DND-41 (cell line): Measurements from ENCODE around the gene CLDN2.

ENCODE experiments used
- ATAC-seq: fragments of 200-7000 bp; cut with Tn5 transposase; 3 replicates; pipeline ENCODE4 v1.9.1; 2021; ENCODE audit warnings: low read depth; ENCODE audit not compliant: insufficient read depth
- DNase-seq: peaks from one replicate; pipeline ENCODE4 v3.0.0-alpha.2; 2020
- H2AFZ ChIP-seq: 2 replicates; pipeline ENCODE4 v1.6.0; 2012; ENCODE audit warnings: low read depth, low read length
- H3K27ac ChIP-seq: 2 replicates; pipeline ENCODE4 v1.5.1; 2012; ENCODE audit warnings: low read length, inconsistent platforms
- H3K27me3 ChIP-seq: fragments of 200-600 bp; sonication (generic); 2 replicates; pipeline ENCODE4 v1.6.0; 2012; ENCODE audit warnings: low read length, mild to moderate bottlenecking, inconsistent platforms; ENCODE audit not compliant: insufficient read depth, poor library complexity
- H3K36me3 ChIP-seq: 2 replicates; pipeline ENCODE4 v1.5.1; 2012; ENCODE audit warnings: low read length, inconsistent platforms; ENCODE audit not compliant: insufficient read depth
- H3K4me1 ChIP-seq: 2 replicates; pipeline ENCODE4 v1.5.1; 2012; ENCODE audit warnings: mild to moderate bottlenecking, low read length; ENCODE audit not compliant: insufficient read depth
- H3K4me2 ChIP-seq: 2 replicates; pipeline ENCODE4 v1.6.0; 2012; ENCODE audit warnings: mild to moderate bottlenecking, moderate library complexity, low read length, inconsistent platforms; ENCODE audit not compliant: insufficient read depth
- H3K4me3 ChIP-seq, 2 experiments: fragments of 200-600 bp in 1 of 2; shearing (Covaris generic) in 1 of 2; 2 replicates each; pipeline ENCODE4 v1.5.1; 2012 to 2016; ENCODE audit warnings: inconsistent platforms in 2 of 2, low read length in 2 of 2, mild to moderate bottlenecking in 2 of 2, low read depth in 1 of 2, moderate library complexity in 1 of 2
- H3K79me2 ChIP-seq: 2 replicates; pipeline ENCODE4 v1.6.0; 2012; ENCODE audit warnings: low read length, inconsistent platforms; ENCODE audit not compliant: insufficient read depth
- H3K9ac ChIP-seq: 2 replicates; pipeline ENCODE4 v1.6.0; 2012; ENCODE audit warnings: low read depth, mild to moderate bottlenecking, inconsistent platforms, low read length, moderate library complexity
- H3K9me3 ChIP-seq: 2 replicates; pipeline ENCODE4 v1.5.1; 2012; ENCODE audit warnings: low read length, moderate library complexity, mild to moderate bottlenecking, inconsistent platforms; ENCODE audit not compliant: insufficient read depth, severe bottlenecking
- H4K20me1 ChIP-seq: 2 replicates; pipeline ENCODE4 v1.6.0; 2012; ENCODE audit warnings: low read length; ENCODE audit not compliant: insufficient read depth
- EZH2 ChIP-seq: IDR thresholded peaks from 3 replicates; pipeline ENCODE4 v1.6.1; 2012; ENCODE audit warnings: borderline replicate concordance, low read depth, mild to moderate bottlenecking, moderate library complexity, low read length, inconsistent platforms; ENCODE audit not compliant: severe bottlenecking
- TF ChIP-seq, protein P1 (sequence below): IDR thresholded peaks from 2 replicates; pipeline ENCODE4 v1.5.1; 2012; ENCODE audit warnings: borderline replicate concordance, low read length, moderate library complexity, mild to moderate bottlenecking; ENCODE audit not compliant: poor library complexity, severe bottlenecking; ENCODE audit errors: extremely low read depth

The CLDN2 gene

DNA sequence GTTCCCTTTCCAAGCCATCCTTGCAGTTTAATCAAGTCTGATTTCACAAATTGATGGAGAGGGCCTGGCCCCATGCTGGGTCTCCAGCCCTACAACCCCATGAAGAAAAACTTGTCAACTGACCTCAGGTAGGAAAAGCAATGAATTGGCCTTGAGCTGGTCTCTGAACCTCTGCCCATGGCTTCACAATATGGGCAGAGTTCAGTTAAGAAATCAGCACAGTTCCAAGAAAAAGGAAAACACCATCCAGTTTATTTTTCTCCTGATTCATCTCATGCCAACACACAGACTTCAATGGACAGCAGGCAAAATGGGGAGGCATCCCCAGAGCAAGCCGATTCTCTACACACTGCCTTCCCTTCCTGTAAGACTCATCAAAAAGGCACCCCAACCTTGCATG, 20.4 kb upstream of the CLDN2 start:
- Histone ChIP-seq H3K9ac (no peak overlapping the region), H3K36me3 (no peaks in the 10 kb centered on the region), H3K9me3 (no peaks in the 10 kb centered on the region), H3K4me1 (no peaks in the 10 kb centered on the region), H4K20me1 (no peaks in the 10 kb centered on the region), H3K79me2 (no peaks in the 10 kb centered on the region), H2AFZ (no peak overlapping the region), H3K27me3 (no peaks in the 10 kb centered on the region), H3K27ac (no peak overlapping the region), H3K4me3 (no peak overlapping the region), H3K4me2 (no peak overlapping the region)
- DNase-seq: no peak
- no peak for ATAC-seq
- TF ChIP-seq EZH2: no peak
- TF ChIP-seq, protein P1, sequence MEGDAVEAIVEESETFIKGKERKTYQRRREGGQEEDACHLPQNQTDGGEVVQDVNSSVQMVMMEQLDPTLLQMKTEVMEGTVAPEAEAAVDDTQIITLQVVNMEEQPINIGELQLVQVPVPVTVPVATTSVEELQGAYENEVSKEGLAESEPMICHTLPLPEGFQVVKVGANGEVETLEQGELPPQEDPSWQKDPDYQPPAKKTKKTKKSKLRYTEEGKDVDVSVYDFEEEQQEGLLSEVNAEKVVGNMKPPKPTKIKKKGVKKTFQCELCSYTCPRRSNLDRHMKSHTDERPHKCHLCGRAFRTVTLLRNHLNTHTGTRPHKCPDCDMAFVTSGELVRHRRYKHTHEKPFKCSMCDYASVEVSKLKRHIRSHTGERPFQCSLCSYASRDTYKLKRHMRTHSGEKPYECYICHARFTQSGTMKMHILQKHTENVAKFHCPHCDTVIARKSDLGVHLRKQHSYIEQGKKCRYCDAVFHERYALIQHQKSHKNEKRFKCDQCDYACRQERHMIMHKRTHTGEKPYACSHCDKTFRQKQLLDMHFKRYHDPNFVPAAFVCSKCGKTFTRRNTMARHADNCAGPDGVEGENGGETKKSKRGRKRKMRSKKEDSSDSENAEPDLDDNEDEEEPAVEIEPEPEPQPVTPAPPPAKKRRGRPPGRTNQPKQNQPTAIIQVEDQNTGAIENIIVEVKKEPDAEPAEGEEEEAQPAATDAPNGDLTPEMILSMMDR: no peak

DNA sequence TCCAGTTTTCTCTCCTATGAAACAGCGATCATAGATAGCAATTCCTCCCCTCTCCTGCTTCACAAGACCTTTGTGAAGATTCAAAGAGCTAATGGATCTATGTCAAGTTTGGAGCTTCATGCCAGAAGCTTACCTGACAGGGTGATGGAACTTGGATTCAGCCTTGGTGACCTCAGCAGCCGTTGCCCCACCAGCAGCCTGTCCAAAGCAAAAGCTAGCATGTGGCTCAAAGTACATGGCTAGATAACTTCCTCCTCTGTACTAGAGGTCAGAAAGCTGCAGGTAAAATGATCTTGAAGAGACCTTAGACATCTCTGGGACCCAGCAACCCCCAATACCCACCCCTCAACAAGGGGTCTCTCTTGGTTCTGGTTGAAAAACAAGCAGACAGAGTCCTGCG, 18.9 kb upstream of the CLDN2 start:
- H3K36me3 ChIP-seq: no peaks in the 10 kb centered on the region
- no peak for DNase-seq
- H4K20me1 ChIP-seq: no peaks in the 10 kb centered on the region
- no peak overlapping the region for H2AFZ ChIP-seq
- no peaks in the 10 kb centered on the region for H3K27me3 ChIP-seq
- H3K4me1 ChIP-seq: no peaks in the 10 kb centered on the region
- no peaks in the 10 kb centered on the region for H3K79me2 ChIP-seq
- no peak overlapping the region for H3K4me3 ChIP-seq
- H3K9ac ChIP-seq: no peak overlapping the region
- no peak for ATAC-seq
- H3K27ac ChIP-seq: no peak overlapping the region
- H3K9me3 ChIP-seq: no peaks in the 10 kb centered on the region
- no peak overlapping the region for H3K4me2 ChIP-seq
- TF ChIP-seq, protein P1: no peak
- TF ChIP-seq EZH2: no peak

DNA sequence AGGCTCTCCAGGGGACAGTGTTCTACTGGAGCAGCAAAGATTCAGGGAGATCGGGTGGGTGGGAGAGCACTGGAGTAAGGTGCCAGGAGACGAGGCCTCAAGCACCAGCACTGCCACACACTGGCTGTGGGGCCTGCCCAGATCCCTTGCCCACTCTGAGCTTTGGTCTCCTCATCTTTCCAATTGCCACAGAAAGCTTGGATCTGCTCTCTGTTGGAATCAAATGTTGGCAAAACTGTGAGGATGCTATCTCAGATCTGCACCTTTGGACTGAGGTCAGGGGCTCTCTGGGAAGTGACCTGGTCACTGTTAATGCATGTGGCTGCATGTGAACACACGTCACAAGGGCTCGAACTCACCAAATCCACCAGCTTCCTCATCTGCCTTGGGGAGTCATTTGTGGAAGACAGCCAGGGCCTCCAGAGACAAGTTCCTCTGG, 18.4 kb upstream of the CLDN2 start:
- no peak overlapping the region for H3K4me3 ChIP-seq
- no peak overlapping the region for H3K9ac ChIP-seq
- TF ChIP-seq, protein P1: no peak
- no peak for TF ChIP-seq EZH2
- ATAC-seq (no peak), DNase-seq (no peak)
- no peak overlapping the region for H3K4me2 ChIP-seq
- no peak overlapping the region for H2AFZ ChIP-seq
- H3K36me3 ChIP-seq: no peaks in the 10 kb centered on the region
- no peaks in the 10 kb centered on the region for H3K27me3 ChIP-seq
- H3K4me1 ChIP-seq: no peaks in the 10 kb centered on the region
- no peaks in the 10 kb centered on the region for H4K20me1 ChIP-seq
- no peak overlapping the region for H3K27ac ChIP-seq
- no peaks in the 10 kb centered on the region for H3K79me2 ChIP-seq
- H3K9me3 ChIP-seq: no peaks in the 10 kb centered on the region

DNA sequence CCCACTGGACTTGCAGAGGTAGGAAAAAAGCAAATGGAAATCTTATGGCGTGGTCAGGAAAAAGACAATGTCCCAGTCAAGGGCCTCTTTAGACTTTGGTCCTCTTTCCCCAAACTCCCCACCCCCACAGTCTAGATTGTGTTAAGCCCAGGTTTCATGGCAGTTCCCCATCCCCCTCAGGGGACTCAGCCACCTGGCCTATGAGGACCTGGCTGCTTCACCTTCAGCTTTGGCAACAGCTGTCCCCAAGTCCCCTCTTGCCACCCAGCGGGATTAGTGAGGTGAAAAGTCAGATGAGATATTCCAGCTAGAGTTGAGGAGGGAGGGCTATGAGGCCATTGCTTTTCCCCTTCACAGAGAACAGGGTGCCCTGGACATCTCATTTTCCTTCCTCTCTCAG, 17.5 kb upstream of the CLDN2 start:
- no peak overlapping the region for H3K4me3 ChIP-seq
- no peaks in the 10 kb centered on the region for H3K36me3 ChIP-seq
- no peak overlapping the region for H3K4me2 ChIP-seq
- DNase-seq: no peak
- H3K27ac ChIP-seq: no peak overlapping the region
- no peaks in the 10 kb centered on the region for H3K79me2 ChIP-seq
- H4K20me1 ChIP-seq: no peaks in the 10 kb centered on the region
- no peak overlapping the region for H3K9ac ChIP-seq
- H2AFZ ChIP-seq: no peak overlapping the region
- no peak for ATAC-seq
- no peaks in the 10 kb centered on the region for H3K4me1 ChIP-seq
- no peak for TF ChIP-seq EZH2
- TF ChIP-seq, protein P1: no peak
- no peaks in the 10 kb centered on the region for H3K9me3 ChIP-seq
- no peaks in the 10 kb centered on the region for H3K27me3 ChIP-seq
